ENCODE measurements around the gene TTBK1. TPM values are rescaled to one million over a fixed set of nuclear protein-coding genes. Genes with fewer than 3 reads are reported as not detected.

TTBK1 gene
- total RNA-seq, 2 experiments from 2014 or later, result 0.20 to 0.80 TPM

- CTCF ChIA-PET, result no interaction called here
- no peak overlapping the region for H3K4me3 Mint-ChIP-seq
- no peaks in the 10 kb centered on the region for H3K9me3 Mint-ChIP-seq (ENCODE audit: low read depth)
- H3K4me1 Mint-ChIP-seq, result no peaks in the 10 kb centered on the region
- no peaks in the 10 kb centered on the region for H3K36me3 Mint-ChIP-seq
- H3K27ac Mint-ChIP-seq, result no peak overlapping the region
- ATAC-seq (no peak), DNase-seq (no peak)
- H3K27me3 Mint-ChIP-seq, result peaks cover 37% of the 10 kb centered on the region
Observed at GRCh38 chr6:43283514-43283901, 40.2 kb downstream of the TTBK1 start.

GRCh38 chr6:43283905-43284304, 40.6 kb downstream of the TTBK1 start:
- DNase-seq, result no peak
- no peak for ATAC-seq
- Mint-ChIP-seq H3K4me3 (no peak overlapping the region), H3K27me3 (peaks cover 35% of the 10 kb centered on the region), H3K27ac (no peak overlapping the region), H3K36me3 (no peaks in the 10 kb centered on the region), H3K4me1 (no peaks in the 10 kb centered on the region), H3K9me3 (ENCODE audit: low read depth) (no peaks in the 10 kb centered on the region)
- CTCF ChIA-PET, result no interaction called here

GRCh38 chr6:43284991-43285781, 41.9 kb downstream of the TTBK1 start:
- Mint-ChIP-seq H3K4me1 (no peaks in the 10 kb centered on the region), H3K4me3 (no peak overlapping the region), H3K27me3 (peaks cover 35% of the 10 kb centered on the region), H3K9me3 (ENCODE audit: low read depth) (no peaks in the 10 kb centered on the region), H3K36me3 (no peaks in the 10 kb centered on the region), H3K27ac (no peak overlapping the region)
- ATAC-seq, result no peak
- no peak for DNase-seq
- CTCF ChIA-PET, result interaction anchor here (1.6 kb wide), 1 partner anchor 22 kb away, joined by 3 read pairs; no protein-coding TSS in a partner anchor

DNA sequence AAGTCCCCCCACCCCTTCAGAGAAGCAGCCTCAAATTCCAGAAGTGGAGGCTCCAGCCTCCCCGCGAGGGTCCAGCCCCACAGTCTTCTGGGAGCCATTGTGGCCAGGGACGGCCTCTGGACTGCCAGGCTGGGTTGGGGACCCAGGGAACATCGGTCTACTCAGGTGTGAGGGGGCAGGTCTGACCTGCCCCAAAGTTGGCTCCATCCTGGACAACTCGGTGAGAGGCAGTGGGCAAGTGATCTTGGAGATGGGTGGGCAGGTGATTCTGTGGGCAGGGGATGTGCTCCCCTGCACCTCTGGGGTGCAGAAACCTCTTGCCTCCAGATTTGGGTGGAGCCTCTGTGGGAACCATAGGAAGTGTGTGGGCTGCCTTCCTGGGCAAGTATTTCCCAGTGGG, 42.6 kb downstream of the TTBK1 start:
- CTCF ChIA-PET, result interaction anchor here (1.6 kb wide), 1 partner anchor 23 kb away, joined by 3 read pairs; no protein-coding TSS in a partner anchor
- Mint-ChIP-seq H3K4me3 (no peak overlapping the region), H3K9me3 (ENCODE audit: low read depth) (no peaks in the 10 kb centered on the region), H3K36me3 (no peaks in the 10 kb centered on the region), H3K4me1 (no peaks in the 10 kb centered on the region), H3K27me3 (peaks cover 30% of the 10 kb centered on the region), H3K27ac (no peak overlapping the region)
- ATAC-seq (no peak), DNase-seq (no peak)

DNA sequence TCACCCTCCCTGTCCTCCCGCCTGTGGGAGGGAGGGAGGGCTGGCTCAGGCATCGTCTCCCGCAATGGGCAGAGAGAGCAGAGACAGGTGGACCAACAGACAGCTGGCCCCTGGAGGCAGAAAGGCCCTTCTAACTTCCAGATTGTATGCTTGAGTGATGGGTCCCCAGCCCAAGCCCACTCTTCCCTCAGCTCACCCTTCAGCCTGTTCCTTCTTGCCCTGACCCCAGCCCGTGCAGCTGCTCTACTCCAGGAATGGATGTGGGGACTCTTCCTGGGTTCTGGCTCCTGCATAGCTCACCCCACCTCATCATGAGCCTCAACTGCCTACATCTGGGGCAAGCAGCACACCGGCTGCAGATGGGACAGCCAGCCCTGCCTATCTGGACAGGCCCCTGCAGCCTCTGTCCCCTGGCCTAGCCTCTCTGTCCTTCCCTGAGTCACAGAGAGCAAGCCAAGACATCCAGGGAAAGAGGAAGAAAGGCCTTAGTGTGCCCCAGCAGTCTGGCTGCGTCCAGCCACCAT, 43.2 kb downstream of the TTBK1 start:
- no peaks in the 10 kb centered on the region for H3K9me3 Mint-ChIP-seq (ENCODE audit: low read depth)
- ATAC-seq, result no peak
- no peak for DNase-seq
- H3K36me3 Mint-ChIP-seq, result no peaks in the 10 kb centered on the region
- no peak overlapping the region for H3K27ac Mint-ChIP-seq
- H3K4me1 Mint-ChIP-seq, result no peaks in the 10 kb centered on the region
- CTCF ChIA-PET, result interaction anchor here (1.1 kb wide), 1 partner anchor 9 kb away, joined by 3 read pairs; no protein-coding TSS in a partner anchor
- peaks cover 26% of the 10 kb centered on the region for H3K27me3 Mint-ChIP-seq
- H3K4me3 Mint-ChIP-seq, result no peak overlapping the region

GRCh38 chr6:43286980-43287716, 43.9 kb downstream of the TTBK1 start:
- Mint-ChIP-seq H3K9me3 (ENCODE audit: low read depth) (no peaks in the 10 kb centered on the region), H3K4me3 (no peak overlapping the region), H3K27me3 (peaks cover 24% of the 10 kb centered on the region), H3K4me1 (no peaks in the 10 kb centered on the region), H3K27ac (no peak overlapping the region), H3K36me3 (no peaks in the 10 kb centered on the region)
- CTCF ChIA-PET, result interaction anchor here (1.1 kb wide), 1 partner anchor 10 kb away, joined by 3 read pairs; no protein-coding TSS in a partner anchor
- DNase-seq (no peak), ATAC-seq (no peak)

- ATAC-seq, result no peak
- DNase-seq, result no peak
- Mint-ChIP-seq H3K4me3 (no peak overlapping the region), H3K4me1 (no peaks in the 10 kb centered on the region), H3K27ac (no peak overlapping the region), H3K36me3 (no peaks in the 10 kb centered on the region), H3K9me3 (ENCODE audit: low read depth) (no peaks in the 10 kb centered on the region), H3K27me3 (peaks cover 24% of the 10 kb centered on the region)
- CTCF ChIA-PET, result no interaction called here
Observed at GRCh38 chr6:43287717-43288679, 44.7 kb downstream of the TTBK1 start.

- CTCF ChIA-PET, result interaction anchor here (0.8 kb wide), 1 partner anchor 64 kb away, joined by 3 read pairs; no protein-coding TSS in a partner anchor
- DNase-seq, result no peak
- no peak overlapping the region for H3K27ac Mint-ChIP-seq
- H3K4me1 Mint-ChIP-seq, result no peaks in the 10 kb centered on the region
- H3K4me3 Mint-ChIP-seq, result no peak overlapping the region
- ATAC-seq, result no peak
- peaks cover 19% of the 10 kb centered on the region for H3K27me3 Mint-ChIP-seq
- no peaks in the 10 kb centered on the region for H3K36me3 Mint-ChIP-seq
- H3K9me3 Mint-ChIP-seq (ENCODE audit: low read depth), result no peaks in the 10 kb centered on the region
Observed at GRCh38 chr6:43290339-43290904, 47.1 kb downstream of the TTBK1 start.

DNA sequence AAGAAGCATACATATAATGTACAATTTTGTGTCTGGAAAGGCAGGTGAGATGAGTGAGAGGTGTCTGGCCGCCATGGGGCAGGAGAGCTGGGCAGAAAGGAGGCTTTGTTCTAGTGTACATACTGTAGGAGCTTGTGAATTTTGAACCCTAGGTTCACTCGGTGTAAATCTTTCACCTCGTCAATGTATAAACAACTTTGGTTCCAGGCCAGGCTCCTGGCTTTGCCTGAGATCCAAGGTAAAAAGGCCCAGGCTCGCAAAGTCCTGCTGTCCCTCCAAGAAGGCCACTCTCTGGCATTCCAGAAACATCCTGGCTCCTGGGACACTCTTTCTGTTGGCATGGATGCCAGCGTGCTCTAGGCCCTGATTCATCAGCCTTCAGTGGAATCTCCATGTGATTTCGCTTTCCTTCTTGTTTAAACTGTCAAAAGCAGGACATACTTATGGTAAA, 47.6 kb downstream of the TTBK1 start:
- H3K4me1 Mint-ChIP-seq, result no peaks in the 10 kb centered on the region
- H3K27ac Mint-ChIP-seq, result no peak overlapping the region
- no peaks in the 10 kb centered on the region for H3K9me3 Mint-ChIP-seq (ENCODE audit: low read depth)
- H3K27me3 Mint-ChIP-seq, result peaks cover 14% of the 10 kb centered on the region
- CTCF ChIA-PET, result no interaction called here
- DNase-seq (no peak), ATAC-seq (no peak)
- H3K4me3 Mint-ChIP-seq, result no peak overlapping the region
- no peaks in the 10 kb centered on the region for H3K36me3 Mint-ChIP-seq

GRCh38 chr6:43291708-43292107, 48.4 kb downstream of the TTBK1 start:
- CTCF ChIA-PET, result interaction anchor here (0.8 kb wide), 1 partner anchor 94 kb away, joined by 3 read pairs; no protein-coding TSS in a partner anchor
- Mint-ChIP-seq H3K9me3 (ENCODE audit: low read depth) (no peaks in the 10 kb centered on the region), H3K27ac (no peak overlapping the region), H3K4me1 (no peaks in the 10 kb centered on the region), H3K4me3 (no peak overlapping the region), H3K27me3 (peaks cover 11% of the 10 kb centered on the region), H3K36me3 (no peaks in the 10 kb centered on the region)
- DNase-seq, result no peak
- ATAC-seq, result no peak

- ATAC-seq (no peak), DNase-seq (no peak)
- peaks cover 6% of the 10 kb centered on the region for H3K27me3 Mint-ChIP-seq
- H3K4me3 Mint-ChIP-seq, result no peak overlapping the region
- CTCF ChIA-PET, result interaction anchor here (0.7 to 0.8 kb wide), 4 partner anchors 10 to 106 kb away, joined by 3 to 5 read pairs (median 3); no protein-coding TSS in a partner anchor
- no peaks in the 10 kb centered on the region for H3K36me3 Mint-ChIP-seq
- no peaks in the 10 kb centered on the region for H3K9me3 Mint-ChIP-seq (ENCODE audit: low read depth)
- no peaks in the 10 kb centered on the region for H3K4me1 Mint-ChIP-seq
- H3K27ac Mint-ChIP-seq, result no peak overlapping the region
Observed at GRCh38 chr6:43292341-43292740, 49.1 kb downstream of the TTBK1 start.

GRCh38 chr6:43292763-43293318, 49.6 kb downstream of the TTBK1 start:
- CTCF ChIA-PET, result interaction anchor here (0.7 kb wide), 3 partner anchors 9 to 105 kb away, joined by 3 to 5 read pairs (median 3); no protein-coding TSS in a partner anchor
- Mint-ChIP-seq H3K4me3 (no peak overlapping the region), H3K36me3 (no peaks in the 10 kb centered on the region), H3K4me1 (no peaks in the 10 kb centered on the region), H3K27me3 (peaks cover 4% of the 10 kb centered on the region), H3K9me3 (ENCODE audit: low read depth) (no peaks in the 10 kb centered on the region), H3K27ac (no peak overlapping the region)
- DNase-seq, result no peak
- no peak for ATAC-seq

All from activated CD8-positive, alpha-beta memory T cell treated with anti-CD3 and anti-CD28 coated beads, Interleukin-2, amount 10 ng/mL, durations not matched to agents 7 days and 5 days (primary cell).